Hepatocyte (in vitro differentiated cells): Measurements from ENCODE around the gene MT1M. TPM values are rescaled to one million over a fixed set of nuclear protein-coding genes. Genes with fewer than 3 reads are reported as not detected.

Experiments used
- DNase-seq: peaks from one replicate; pipeline ENCODE4 v3.0.0-alpha.2; 2016; ENCODE audit warnings: low spot score
- H2AFZ ChIP-seq: fragments of 200-600 bp; sonication (generic); 2 replicates; pipeline ENCODE4 v1.6.0; 2016; ENCODE audit warnings: antibody characterized with exemption, mild to moderate bottlenecking
- H3K27ac ChIP-seq: fragments of 200-600 bp; sonication (generic); 2 replicates; pipeline ENCODE4 v1.5.1; 2016; ENCODE audit warnings: mild to moderate bottlenecking
- H3K27me3 ChIP-seq: fragments of 200-600 bp; sonication (generic); 2 replicates; pipeline ENCODE4 v1.6.1; 2016
- H3K36me3 ChIP-seq: fragments of 200-600 bp; sonication (generic); replicated peaks from 2 replicates; pipeline ENCODE4 v1.5.1; 2016; ENCODE audit warnings: low read depth; ENCODE audit not compliant: insufficient read depth
- H3K4me1 ChIP-seq: fragments of 200-600 bp; sonication (generic); 2 replicates; pipeline ENCODE4 v1.5.1; 2016; ENCODE audit warnings: mild to moderate bottlenecking, moderate library complexity; ENCODE audit not compliant: insufficient read depth
- H3K4me2 ChIP-seq: fragments of 200-600 bp; sonication (generic); 2 replicates; pipeline ENCODE4 v1.6.0; 2016
- H3K4me3 ChIP-seq: fragments of 200-600 bp; sonication (generic); 2 replicates; pipeline ENCODE4 v1.5.1; 2016; ENCODE audit warnings: mild to moderate bottlenecking
- H3K79me2 ChIP-seq: fragments of 200-600 bp; sonication (generic); 2 replicates; pipeline ENCODE4 v1.6.0; 2017; ENCODE audit warnings: mild to moderate bottlenecking
- H3K9me2 ChIP-seq: fragments of 200-600 bp; sonication (generic); replicated peaks from 2 replicates; pipeline ENCODE4 v1.6.0; 2017; ENCODE audit warnings: mild to moderate bottlenecking; ENCODE audit not compliant: insufficient read depth
- H3K9me3 ChIP-seq: fragments of 200-600 bp; sonication (generic); 2 replicates; pipeline ENCODE4 v1.5.1; 2016; ENCODE audit warnings: low read depth, mild to moderate bottlenecking
- H4K20me1 ChIP-seq: fragments of 200-600 bp; sonication (generic); 2 replicates; pipeline ENCODE4 v1.6.0; 2016; ENCODE audit warnings: mild to moderate bottlenecking; ENCODE audit not compliant: insufficient read depth, poor library complexity, severe bottlenecking
- CTCF ChIP-seq: fragments of 200-600 bp; sonication (generic); IDR thresholded peaks from 2 replicates; pipeline ENCODE4 v1.5.1; 2016; ENCODE audit warnings: antibody characterized with exemption, mild to moderate bottlenecking; ENCODE audit not compliant: poor library complexity
- EZH2 ChIP-seq: fragments of 200-600 bp; sonication (generic); IDR thresholded peaks from 2 replicates; pipeline ENCODE4 v1.6.1; 2016; ENCODE audit warnings: antibody characterized with exemption, mild to moderate bottlenecking, borderline replicate concordance
- EZH2phosphoT487 ChIP-seq: fragments of 200-600 bp; sonication (generic); IDR thresholded peaks from one replicate; pipeline ENCODE4 v1.6.1; 2018; ENCODE audit warnings: antibody characterized with exemption, mild to moderate bottlenecking, low read depth, moderate library complexity; ENCODE audit not compliant: unreplicated experiment, severe bottlenecking
- WGBS: methylation state at CpG from one replicate; pipeline ENCODE4 v1.1.6; 2016; ENCODE audit warnings: low lambda C conversion rate; ENCODE audit errors: missing lambda C conversion rate; 5-methylcytosine and 5-hydroxymethylcytosine counted together
- polyA plus RNA-seq: library from polyadenylated mRNA; unstranded; fragments of >200 nt; fragmentation: Nextera tagmentation; extraction: Ambion mirVana; gene quantifications from 2 replicates; pipeline ENCODE4 v1.2.1, GENCODE V29; 2016
- total RNA-seq: library from RNA; depleted of rRNA; stranded (reverse); fragments of >200 nt; gene quantifications from 2 replicates; pipeline ENCODE4 v1.2.3, GENCODE V29; 2014

The MT1M gene
- total and polyA plus RNA-seq, 2 experiments from 2014 or later = 0.60 TPM; not detected in 1

- Histone ChIP-seq H3K36me3 (no peaks in the 10 kb centered on the region), H3K79me2 (no peaks in the 10 kb centered on the region), H3K27ac (no peak overlapping the region), H3K9me3 (no peaks in the 10 kb centered on the region), H3K4me3 (no peak overlapping the region), H3K4me2 (peak overlapping the region; percentile 73), H3K4me1 (peaks cover 13% of the 10 kb centered on the region), H3K9me2 (no peaks in the 10 kb centered on the region), H3K27me3 (peaks cover 100% of the 10 kb centered on the region), H4K20me1 (no peaks in the 10 kb centered on the region), H2AFZ (no peak overlapping the region)
- TF ChIP-seq EZH2phosphoT487 = peak; percentile 29
- TF ChIP-seq CTCF = no peak
- no peak for TF ChIP-seq EZH2
- DNase-seq = no peak
- WGBS = 5% methylated on average over 42 of the region's 47 CpGs
Observed at GRCh38 chr16:56634715-56635440, 2.4 kb downstream of the MT1M start.

- WGBS = 3% methylated on average over 22 of the region's 40 CpGs
Observed at GRCh38 chr16:56635441-56635967, 3.0 kb downstream of the MT1M start.

GRCh38 chr16:56636616-56637413 lies 4.4 kb downstream of the MT1M start:
- Histone ChIP-seq H3K79me2 (no peaks in the 10 kb centered on the region), H3K27me3 (peaks cover 100% of the 10 kb centered on the region), H2AFZ (no peak overlapping the region), H4K20me1 (no peaks in the 10 kb centered on the region), H3K9me2 (no peaks in the 10 kb centered on the region), H3K4me3 (no peak overlapping the region), H3K9me3 (no peaks in the 10 kb centered on the region), H3K4me2 (no peak overlapping the region), H3K27ac (no peak overlapping the region), H3K36me3 (no peaks in the 10 kb centered on the region), H3K4me1 (peaks cover 13% of the 10 kb centered on the region)
- no peak for DNase-seq
- 28% methylated on average over 9 of the region's 9 CpGs for WGBS
- no peak for TF ChIP-seq CTCF
- TF ChIP-seq EZH2phosphoT487 = no peak
- no peak for TF ChIP-seq EZH2

More at GRCh38 chr16:56635441-56635967, 3.0 kb downstream of the MT1M start:
- no peaks in the 10 kb centered on the region for H3K79me2 ChIP-seq
- no peak overlapping the region for H3K4me3 ChIP-seq
- H3K36me3 ChIP-seq = no peaks in the 10 kb centered on the region
- no peaks in the 10 kb centered on the region for H3K9me3 ChIP-seq
- no peak overlapping the region for H2AFZ ChIP-seq
- H4K20me1 ChIP-seq = no peaks in the 10 kb centered on the region
- no peak for DNase-seq
- no peak overlapping the region for H3K27ac ChIP-seq
- peak overlapping the region; percentile 73 for H3K4me2 ChIP-seq
- peaks cover 13% of the 10 kb centered on the region for H3K4me1 ChIP-seq
- peaks cover 100% of the 10 kb centered on the region for H3K27me3 ChIP-seq
- no peaks in the 10 kb centered on the region for H3K9me2 ChIP-seq
- TF ChIP-seq CTCF (no peak), EZH2 (peak; percentile 97)
